Tibial nerve (tissue), 4 donors: ENCODE results near the gene DBI.

Source experiments
- CTCF ChIP-seq, 5 experiments: fragments of 200-600 bp in 3 of 5; fragments of 450-650 bp in 2 of 5; sonication (generic) in 3 of 5; IDR thresholded peaks; one replicate each; pipeline ENCODE4 v1.5.1; 2016 to 2019; ENCODE audit warnings: antibody characterized with exemption in 5 of 5, mild to moderate bottlenecking in 3 of 5, moderate library complexity in 2 of 5
- EP300 ChIP-seq, 2 donors: sonication (generic); formaldehyde crosslinking; IDR thresholded peaks; one replicate each; pipeline ENCODE4 v1.6.1; 2017; ENCODE audit warnings: antibody characterized with exemption in 2 of 2, mild to moderate bottlenecking in 1 of 2
- POLR2A ChIP-seq, 2 donors: fragments of 450-650 bp; IDR thresholded peaks; one replicate each; pipeline ENCODE4 v1.6.1; 2017; ENCODE audit warnings: antibody characterized with exemption in 2 of 2, mild to moderate bottlenecking in 2 of 2, moderate library complexity in 2 of 2

GRCh38 chr2:119415630-119416029 is 48.9 kb downstream of the DBI start:
- TF ChIP-seq CTCF (IDR thresholded peaks at IDR 0.05) (no peak), POLR2A (IDR thresholded peaks at IDR 0.05) (no peak), EP300 (IDR thresholded peaks at IDR 0.05) (no peak)
